Lung (tissue), 12 donors: Measurements from ENCODE around the gene PMM2. TPM values are rescaled to one million over a fixed set of nuclear protein-coding genes. Genes with fewer than 3 reads are reported as not detected.

ENCODE experiments used
- ATAC-seq: fragments of 200-7000 bp; cut with Tn5 transposase; one replicate; pipeline ENCODE4 v1.9.1; 2020; ENCODE audit warnings: moderate number of reproducible peaks; ENCODE audit not compliant: insufficient read depth, low FRiP score
- DNase-seq, 3 donors: peaks; one replicate each; pipeline ENCODE4 v3.0.0-alpha.2; 2013 to 2017
- H3K27ac ChIP-seq, 2 donors: one replicate each; pipeline ENCODE4 v1.5.1; 2013; ENCODE audit warnings: mild to moderate bottlenecking in 2 of 2, moderate library complexity in 2 of 2, control low read depth in 1 of 2, inconsistent platforms in 1 of 2, low read depth in 1 of 2, low read length in 1 of 2
- H3K27me3 ChIP-seq, 3 donors: one replicate each; pipeline ENCODE4 v1.5.1; 2013; ENCODE audit warnings: low read length in 2 of 3; ENCODE audit not compliant: control insufficient read depth in 3 of 3, insufficient read depth in 3 of 3
- H3K36me3 ChIP-seq, 4 donors: one replicate each; pipeline ENCODE4 v1.5.1; 2013; ENCODE audit warnings: low read length in 4 of 4, mild to moderate bottlenecking in 1 of 4, moderate library complexity in 1 of 4; ENCODE audit not compliant: control insufficient read depth in 4 of 4, insufficient read depth in 4 of 4
- H3K4me1 ChIP-seq, 5 donors: one replicate each; pipeline ENCODE4 v1.5.1; 2013; ENCODE audit warnings: low read length in 5 of 5, mild to moderate bottlenecking in 2 of 5, moderate library complexity in 1 of 5; ENCODE audit not compliant: control insufficient read depth in 5 of 5, insufficient read depth in 5 of 5
- H3K4me3 ChIP-seq: one replicate; pipeline ENCODE4 v1.5.1; 2013; ENCODE audit warnings: mild to moderate bottlenecking, control low read depth, moderate library complexity
- H3K9ac ChIP-seq, 2 donors: one replicate each; pipeline ENCODE4 v1.5.1; 2013; ENCODE audit warnings: low read length in 2 of 2, control low read depth in 1 of 2; ENCODE audit not compliant: insufficient read depth in 1 of 2
- H3K9me3 ChIP-seq, 4 donors: one replicate each; pipeline ENCODE4 v1.5.1; 2013; ENCODE audit warnings: low read length in 3 of 4, mild to moderate bottlenecking in 1 of 4, moderate library complexity in 1 of 4; ENCODE audit not compliant: control insufficient read depth in 4 of 4, insufficient read depth in 3 of 4
- WGBS, 2 donors: extraction: QIAGEN DNeasy Blood & Tissue Kit; methylation state at CpG; one replicate each; pipeline ENCODE4 v1.1.7; 2013; 5-methylcytosine and 5-hydroxymethylcytosine counted together
- polyA plus RNA-seq, 2 donors: library from polyadenylated mRNA; stranded (reverse); fragments of 200-250 nt; gene quantifications; one replicate each; pipeline ENCODE4 v1.2.1, GENCODE V29; 2013
- total RNA-seq, 2 donors: library from RNA; depleted of rRNA in 1 of 2; stranded (reverse); fragments of >200 nt in 1 of 2; gene quantifications; one replicate each; pipeline ENCODE4 v1.2.1, GENCODE V29; 2014 to 2021
- TF ChIP-seq, protein P1 (sequence below): IDR thresholded peaks from 2 replicates; pipeline ENCODE4 v1.5.1; 2012; ENCODE audit warnings: mild to moderate bottlenecking; ENCODE audit errors: control extremely low read depth, extremely low read depth
- donor health status: control.
- donor health status: control.
- donor health status: Bipolar disorder and iron deficiency.
- donor health status: healthy.
- donor health status: DM: yes; HTN: yes; CAD: no.

The PMM2 gene
- total and polyA plus RNA-seq, 4 donors: 27.1 to 40.0 (median 32.0) TPM

DNA sequence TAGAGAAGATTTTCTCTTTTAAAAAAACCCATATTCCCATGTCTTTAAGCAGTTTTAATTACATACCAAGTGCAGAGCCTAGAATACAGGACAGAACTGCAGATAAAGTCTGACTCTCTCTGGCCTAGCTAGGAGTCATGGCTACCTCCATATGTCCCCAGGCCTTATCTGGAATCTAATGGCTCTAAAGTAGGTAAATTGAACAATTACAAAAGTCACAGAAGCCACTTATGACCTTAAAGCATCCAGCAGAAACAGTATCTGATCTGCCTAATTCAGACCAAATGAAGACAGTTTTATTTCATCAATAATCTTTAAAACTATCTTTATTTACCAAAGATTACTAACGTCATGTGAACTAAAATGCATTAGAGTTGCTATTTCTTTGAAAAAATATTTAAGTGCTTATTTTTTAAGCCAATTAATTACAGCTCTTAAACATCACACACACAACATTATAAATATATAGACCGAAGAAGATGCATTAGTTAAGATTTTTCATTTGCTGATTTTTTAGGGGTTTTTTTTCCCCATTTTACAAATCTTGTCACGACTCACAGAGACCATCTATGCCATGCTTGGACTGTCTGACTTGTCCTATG lies 28.7 kb downstream of the PMM2 start:
- Histone ChIP-seq H3K4me3 (no peak overlapping the region), H3K27ac (no peak overlapping the region), H3K27me3 (no peaks in the 10 kb centered on the region), H3K9ac (no peak overlapping the region), H3K9me3 (no peaks in the 10 kb centered on the region), H3K4me1 (peaks cover 0 to 1% (median 0%) of the 10 kb centered on the region in 5 donors), H3K36me3 (peaks cover 0 to 22% (median 16%) of the 10 kb centered on the region in 4 donors)
- DNase-seq (no peak), ATAC-seq (no peak)
- TF ChIP-seq, protein P1, sequence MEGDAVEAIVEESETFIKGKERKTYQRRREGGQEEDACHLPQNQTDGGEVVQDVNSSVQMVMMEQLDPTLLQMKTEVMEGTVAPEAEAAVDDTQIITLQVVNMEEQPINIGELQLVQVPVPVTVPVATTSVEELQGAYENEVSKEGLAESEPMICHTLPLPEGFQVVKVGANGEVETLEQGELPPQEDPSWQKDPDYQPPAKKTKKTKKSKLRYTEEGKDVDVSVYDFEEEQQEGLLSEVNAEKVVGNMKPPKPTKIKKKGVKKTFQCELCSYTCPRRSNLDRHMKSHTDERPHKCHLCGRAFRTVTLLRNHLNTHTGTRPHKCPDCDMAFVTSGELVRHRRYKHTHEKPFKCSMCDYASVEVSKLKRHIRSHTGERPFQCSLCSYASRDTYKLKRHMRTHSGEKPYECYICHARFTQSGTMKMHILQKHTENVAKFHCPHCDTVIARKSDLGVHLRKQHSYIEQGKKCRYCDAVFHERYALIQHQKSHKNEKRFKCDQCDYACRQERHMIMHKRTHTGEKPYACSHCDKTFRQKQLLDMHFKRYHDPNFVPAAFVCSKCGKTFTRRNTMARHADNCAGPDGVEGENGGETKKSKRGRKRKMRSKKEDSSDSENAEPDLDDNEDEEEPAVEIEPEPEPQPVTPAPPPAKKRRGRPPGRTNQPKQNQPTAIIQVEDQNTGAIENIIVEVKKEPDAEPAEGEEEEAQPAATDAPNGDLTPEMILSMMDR: no peak
- 65 to 83% methylated on average over 3 of the region's 3 CpGs for WGBS, 2 donors

GRCh38 chr16:8828541-8829165 lies 31.0 kb downstream of the PMM2 start:
- TF ChIP-seq, protein P1: no peak
- ATAC-seq (no peak), DNase-seq (no peak)
- no peaks in the 10 kb centered on the region for H3K27me3 ChIP-seq
- peaks cover 0 to 1% (median 0%) of the 10 kb centered on the region in 5 donors for H3K4me1 ChIP-seq
- H3K9me3 ChIP-seq: no peaks in the 10 kb centered on the region
- WGBS, 2 donors: 95 to 96% methylated on average over 8 of the region's 8 CpGs
- peaks cover 0 to 32% (median 15%) of the 10 kb centered on the region in 4 donors for H3K36me3 ChIP-seq
- no peak overlapping the region for H3K27ac ChIP-seq
- H3K4me3 ChIP-seq: no peak overlapping the region
- no peak overlapping the region for H3K9ac ChIP-seq

DNA sequence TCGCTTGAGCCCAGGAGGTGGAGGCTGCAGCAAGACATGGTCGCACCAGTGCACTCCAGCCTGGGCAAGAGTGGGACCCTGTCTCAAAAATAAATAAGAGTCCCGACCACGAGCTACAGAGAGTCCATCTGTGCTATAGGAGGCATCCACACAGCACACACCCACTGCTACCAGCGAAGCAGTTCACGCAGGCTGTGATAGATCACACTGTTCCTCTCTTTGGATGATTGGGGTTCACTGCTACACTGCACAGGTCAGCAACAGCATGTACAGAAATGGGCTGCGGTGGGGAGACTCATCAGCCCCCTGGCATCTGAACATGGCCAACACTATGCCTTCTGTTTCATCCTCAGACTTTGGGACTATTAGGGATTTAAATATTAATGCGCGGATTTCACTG lies 33.8 kb downstream of the PMM2 start:
- Histone ChIP-seq H3K4me1 (peaks cover 0 to 1% (median 0%) of the 10 kb centered on the region in 5 donors), H3K27ac (no peak overlapping the region), H3K36me3 (peaks cover 0 to 32% (median 14%) of the 10 kb centered on the region in 4 donors), H3K9me3 (no peaks in the 10 kb centered on the region), H3K9ac (no peak overlapping the region), H3K27me3 (no peaks in the 10 kb centered on the region), H3K4me3 (no peak overlapping the region)
- no peak for DNase-seq
- no peak for ATAC-seq
- TF ChIP-seq, protein P1: no peak
- 94 to 97% methylated on average over 9 of the region's 9 CpGs for WGBS, 2 donors
